Activated CD8-positive, alpha-beta T cell treated with anti-CD3 and anti-CD28 coated beads for 36 hours (primary cell): ENCODE results near the gene MALL. TPM values are rescaled to one million over a fixed set of nuclear protein-coding genes. Genes with fewer than 3 reads are reported as not detected.

Experiments
- ATAC-seq: fragments of 200-7000 bp; cut with Tn5 transposase; one replicate; pipeline ENCODE4 v1.10.0; 2021; ENCODE audit warnings: mild to moderate bottlenecking, moderate library complexity
- CTCF ChIA-PET: fragments of 350-600 bp; sonication (Branson Sonifier 250); formaldehyde crosslinking; loops from one replicate; lab custom pipeline; 2021; ENCODE audit warnings: antibody characterized with exemption; lab: Charles Lee
- POLR2A ChIA-PET: fragments of 350-600 bp; sonication (Branson Sonifier 250); formaldehyde crosslinking; loops from one replicate; lab custom pipeline; 2021; ENCODE audit warnings: antibody characterized with exemption; lab: Charles Lee
- DNase-seq: peaks from one replicate; pipeline ENCODE4 v3.0.0-alpha.2; 2020
- H3K27ac Mint-ChIP-seq: one replicate; pipeline ENCODE4 v1.8.0; 2021; ENCODE audit warnings: mild to moderate bottlenecking, mixed read lengths
- H3K27me3 Mint-ChIP-seq: one replicate; pipeline ENCODE4 v1.8.0; 2021; ENCODE audit warnings: mixed read lengths
- H3K36me3 Mint-ChIP-seq: one replicate; pipeline ENCODE4 v1.8.0; 2021; ENCODE audit warnings: low read depth, mixed read lengths
- H3K4me1 Mint-ChIP-seq: one replicate; pipeline ENCODE4 v1.8.0; 2021; ENCODE audit warnings: low read depth, mixed read lengths
- H3K4me3 Mint-ChIP-seq: one replicate; pipeline ENCODE4 v1.8.0; 2021; ENCODE audit warnings: mild to moderate bottlenecking, moderate library complexity, mixed read lengths
- H3K9me3 Mint-ChIP-seq: one replicate; pipeline ENCODE4 v1.8.0; 2021; ENCODE audit warnings: mixed read lengths
- CTCF ChIP-seq: fragments of 200-600 bp; IDR thresholded peaks from one replicate; pipeline ENCODE4 v1.8.0; 2022; ENCODE audit warnings: antibody characterized with exemption, mild to moderate bottlenecking
- intact Hi-C: fragments of 100-400 bp; cut with micrococcal nuclease; formaldehyde crosslinking; loops from one replicate; pipeline ENCODE4 v1.10.0; 2022
- total RNA-seq, 2 experiments: library from RNA; stranded (reverse); gene quantifications; one replicate each; pipeline ENCODE4 v1.2.3, GENCODE V29; 2021

The MALL gene
- total RNA-seq, 2 experiments from 2014 or later = not detected

GRCh38 chr2:110140401-110140800, 24.8 kb upstream of the MALL start:
- no peak for TF ChIP-seq CTCF
- Mint-ChIP-seq H3K27me3 (peaks cover 4% of the 10 kb centered on the region), H3K4me1 (peaks cover 4% of the 10 kb centered on the region), H3K27ac (no peak overlapping the region), H3K4me3 (no peak overlapping the region), H3K36me3 (no peaks in the 10 kb centered on the region), H3K9me3 (peaks cover 1% of the 10 kb centered on the region)
- no peak for ATAC-seq
- intact Hi-C loops = no loop called here
- CTCF ChIA-PET = interaction anchor here (0.7 to 0.8 kb wide), 2 partner anchors 16 to 847 kb away, joined by 3 read pairs; no protein-coding TSS in a partner anchor
- DNase-seq = no peak
- POLR2A ChIA-PET = interaction anchor here (0.6 kb wide), 1 partner anchor 14 kb away, joined by 3 read pairs; no protein-coding TSS in a partner anchor

GRCh38 chr2:110134025-110134424, 18.4 kb upstream of the MALL start:
- Mint-ChIP-seq H3K27ac (no peak overlapping the region), H3K9me3 (peaks cover 12% of the 10 kb centered on the region), H3K4me3 (no peak overlapping the region), H3K4me1 (no peaks in the 10 kb centered on the region), H3K36me3 (peaks cover 7% of the 10 kb centered on the region), H3K27me3 (peaks cover 4% of the 10 kb centered on the region)
- TF ChIP-seq CTCF = no peak
- no peak for DNase-seq
- ATAC-seq = no peak
- ChIA-PET CTCF (interaction anchor here (1.7 kb wide), 1 partner anchor 9 kb away, joined by 5 read pairs; no protein-coding TSS in a partner anchor), POLR2A (no interaction called here)
- intact Hi-C loops = no loop called here

GRCh38 chr2:110131166-110131565, 15.5 kb upstream of the MALL start:
- no peak for TF ChIP-seq CTCF
- peaks cover 7% of the 10 kb centered on the region for H3K36me3 Mint-ChIP-seq
- CTCF ChIA-PET = interaction anchor here (1.1 kb wide), 1 partner anchor 24 kb away, joined by 3 read pairs; no protein-coding TSS in a partner anchor
- no peak overlapping the region for H3K27ac Mint-ChIP-seq
- H3K9me3 Mint-ChIP-seq = peaks cover 11% of the 10 kb centered on the region
- ATAC-seq = no peak
- no peak overlapping the region for H3K4me3 Mint-ChIP-seq
- POLR2A ChIA-PET = no interaction called here
- intact Hi-C loops = no loop called here
- no peak for DNase-seq
- no peaks in the 10 kb centered on the region for H3K4me1 Mint-ChIP-seq
- no peaks in the 10 kb centered on the region for H3K27me3 Mint-ChIP-seq

GRCh38 chr2:110130757-110131156, 15.1 kb upstream of the MALL start:
- ChIA-PET POLR2A (no interaction called here), CTCF (no interaction called here)
- DNase-seq (no peak), ATAC-seq (no peak)
- H3K4me3 Mint-ChIP-seq = no peak overlapping the region
- intact Hi-C loops = no loop called here
- H3K9me3 Mint-ChIP-seq = peaks cover 11% of the 10 kb centered on the region
- no peak overlapping the region for H3K27ac Mint-ChIP-seq
- no peaks in the 10 kb centered on the region for H3K4me1 Mint-ChIP-seq
- no peak for TF ChIP-seq CTCF
- H3K27me3 Mint-ChIP-seq = no peaks in the 10 kb centered on the region
- H3K36me3 Mint-ChIP-seq = peaks cover 7% of the 10 kb centered on the region

- H3K27me3 Mint-ChIP-seq = no peaks in the 10 kb centered on the region
- no peaks in the 10 kb centered on the region for H3K9me3 Mint-ChIP-seq
- no peak overlapping the region for H3K27ac Mint-ChIP-seq
- H3K4me1 Mint-ChIP-seq = no peaks in the 10 kb centered on the region
- no peak for ATAC-seq
- H3K36me3 Mint-ChIP-seq = peaks cover 1% of the 10 kb centered on the region
- no peak overlapping the region for H3K4me3 Mint-ChIP-seq
- CTCF ChIA-PET = no interaction called here
- DNase-seq = no peak
- no peak for TF ChIP-seq CTCF
- intact Hi-C loops = no loop called here
- POLR2A ChIA-PET = no interaction called here
These were observed 11.3 kb upstream of the MALL start for GRCh38 chr2:110126906-110127305.
